ENCODE results near the gene CAPZB. TPM values are rescaled to one million over a fixed set of nuclear protein-coding genes. Genes with fewer than 3 reads are reported as not detected.

Gene CAPZB
- total RNA-seq, 1 experiment from 2014 or later: 491 TPM

- H3K4me3 ChIP-seq (ENCODE audit: low read depth in 2 of 2, low read length in 2 of 2): no peak overlapping the region
- no peaks in the 10 kb centered on the region for H3K9me3 ChIP-seq (ENCODE audit: control insufficient read depth, insufficient read depth, low read depth, low read length)
- ChIA-PET POLR2A (no interaction called here), CTCF (no interaction called here)
- H3K36me3 ChIP-seq (ENCODE audit: control insufficient read depth, insufficient read depth, low read length): peaks cover 3% of the 10 kb centered on the region
- intact Hi-C loops (cut with micrococcal nuclease; ENCODE audit: unreplicated experiment) (no loop called here), in situ Hi-C loops (cut with HindIII; ENCODE audit: low pct_unique_long_range_greater_than_20kb, low sequenced_read_pairs) (no loop called here)
- no peaks in the 10 kb centered on the region for H3K27me3 ChIP-seq (ENCODE audit: control insufficient read depth, insufficient read depth, low read length)
- H3K27ac ChIP-seq (ENCODE audit: low read length): no peak overlapping the region
- TF ChIP-seq CTCF (IDR thresholded peaks at IDR 0.05) (no peak), TCF7L2 (IDR thresholded peaks at IDR 0.05; ENCODE audit: low read depth, low read length) (no peak), SIN3A (IDR thresholded peaks at IDR 0.05; ENCODE audit: borderline replicate concordance, insufficient read depth, low read depth, low read length) (no peak), POLR2AphosphoS5 (IDR thresholded peaks at IDR 0.05; ENCODE audit: low read depth, low read length) (no peak)
- TF ChIP-seq, protein P1, sequence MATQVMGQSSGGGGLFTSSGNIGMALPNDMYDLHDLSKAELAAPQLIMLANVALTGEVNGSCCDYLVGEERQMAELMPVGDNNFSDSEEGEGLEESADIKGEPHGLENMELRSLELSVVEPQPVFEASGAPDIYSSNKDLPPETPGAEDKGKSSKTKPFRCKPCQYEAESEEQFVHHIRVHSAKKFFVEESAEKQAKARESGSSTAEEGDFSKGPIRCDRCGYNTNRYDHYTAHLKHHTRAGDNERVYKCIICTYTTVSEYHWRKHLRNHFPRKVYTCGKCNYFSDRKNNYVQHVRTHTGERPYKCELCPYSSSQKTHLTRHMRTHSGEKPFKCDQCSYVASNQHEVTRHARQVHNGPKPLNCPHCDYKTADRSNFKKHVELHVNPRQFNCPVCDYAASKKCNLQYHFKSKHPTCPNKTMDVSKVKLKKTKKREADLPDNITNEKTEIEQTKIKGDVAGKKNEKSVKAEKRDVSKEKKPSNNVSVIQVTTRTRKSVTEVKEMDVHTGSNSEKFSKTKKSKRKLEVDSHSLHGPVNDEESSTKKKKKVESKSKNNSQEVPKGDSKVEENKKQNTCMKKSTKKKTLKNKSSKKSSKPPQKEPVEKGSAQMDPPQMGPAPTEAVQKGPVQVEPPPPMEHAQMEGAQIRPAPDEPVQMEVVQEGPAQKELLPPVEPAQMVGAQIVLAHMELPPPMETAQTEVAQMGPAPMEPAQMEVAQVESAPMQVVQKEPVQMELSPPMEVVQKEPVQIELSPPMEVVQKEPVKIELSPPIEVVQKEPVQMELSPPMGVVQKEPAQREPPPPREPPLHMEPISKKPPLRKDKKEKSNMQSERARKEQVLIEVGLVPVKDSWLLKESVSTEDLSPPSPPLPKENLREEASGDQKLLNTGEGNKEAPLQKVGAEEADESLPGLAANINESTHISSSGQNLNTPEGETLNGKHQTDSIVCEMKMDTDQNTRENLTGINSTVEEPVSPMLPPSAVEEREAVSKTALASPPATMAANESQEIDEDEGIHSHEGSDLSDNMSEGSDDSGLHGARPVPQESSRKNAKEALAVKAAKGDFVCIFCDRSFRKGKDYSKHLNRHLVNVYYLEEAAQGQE (IDR thresholded peaks at IDR 0.05; ENCODE audit: insufficient read depth in 1 of 2, low read depth in 2 of 2, low read length in 1 of 2): no peak
- BruUV-seq (replicated peaks): no TSS peak
- ATAC-seq: no peak
- H3K4me1 ChIP-seq (ENCODE audit: control insufficient read depth, insufficient read depth, low read length): peaks cover 10% of the 10 kb centered on the region
- DNase-seq (ENCODE audit: low read depth, low spot score): no peak
Observed at GRCh38 chr1:19371226-19372135, 113.9 kb downstream of the CAPZB start.

DNA sequence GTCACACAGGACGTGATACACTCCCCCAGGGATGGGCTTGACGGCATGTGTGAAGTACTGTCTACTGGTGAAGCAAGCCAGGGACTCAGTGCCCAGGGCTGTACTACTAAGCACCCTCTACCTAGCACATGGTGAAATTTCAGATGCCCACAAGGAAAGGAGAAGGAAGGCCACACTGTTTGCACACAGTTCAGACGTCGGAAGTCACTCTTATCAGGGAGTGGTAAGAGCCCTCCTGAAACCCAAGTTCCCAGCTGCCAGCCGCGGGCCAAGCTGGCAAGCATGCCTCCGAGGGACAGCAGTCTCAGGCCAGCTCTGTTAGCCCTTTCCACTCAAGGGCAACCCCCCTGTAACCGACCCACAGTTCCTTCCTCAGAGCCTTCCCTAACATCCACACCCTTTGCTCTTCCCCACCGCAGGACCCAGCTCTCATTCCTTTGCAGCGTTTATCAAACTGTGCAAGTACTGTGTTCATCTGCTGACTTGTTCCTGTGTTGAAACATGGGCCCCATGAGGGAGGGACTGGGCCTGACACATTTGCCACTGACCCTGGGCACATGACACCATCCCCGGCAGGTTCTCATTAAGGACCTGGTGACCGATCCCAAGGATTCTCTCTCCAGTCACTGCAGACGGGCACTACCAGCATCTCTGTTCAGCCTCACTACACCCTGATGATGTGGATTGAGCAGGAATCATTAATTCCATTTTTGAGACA, 114.7 kb downstream of the CAPZB start:
- intact Hi-C loops (cut with micrococcal nuclease; ENCODE audit: unreplicated experiment) (no loop called here), in situ Hi-C loops (cut with HindIII; ENCODE audit: low pct_unique_long_range_greater_than_20kb, low sequenced_read_pairs) (no loop called here)
- no peaks in the 10 kb centered on the region for H3K27me3 ChIP-seq (ENCODE audit: control insufficient read depth, insufficient read depth, low read length)
- POLR2A ChIA-PET: interaction anchor here (0.6 kb wide), 1 partner anchor 112 kb away, joined by 3 read pairs; no protein-coding TSS in a partner anchor
- H3K4me3 ChIP-seq (ENCODE audit: low read depth in 2 of 2, low read length in 2 of 2): no peak overlapping the region
- TF ChIP-seq POLR2AphosphoS5 (IDR thresholded peaks at IDR 0.05; ENCODE audit: low read depth, low read length): no peak; the same call in 1 of the 2 replicates
- TF ChIP-seq CTCF (IDR thresholded peaks at IDR 0.05): no peak
- no peak for TF ChIP-seq SIN3A (IDR thresholded peaks at IDR 0.05; ENCODE audit: borderline replicate concordance, insufficient read depth, low read depth, low read length)
- TF ChIP-seq TCF7L2 (IDR thresholded peaks at IDR 0.05; ENCODE audit: low read depth, low read length): no peak
- TF ChIP-seq, protein P1 (IDR thresholded peaks at IDR 0.05; ENCODE audit: insufficient read depth in 1 of 2, low read depth in 2 of 2, low read length in 1 of 2): no peak
- CTCF ChIA-PET: no interaction called here
- DNase-seq (ENCODE audit: low read depth, low spot score) (no peak), ATAC-seq (no peak; the same call in 1 of the 2 replicates)
- BruUV-seq (replicated peaks): no TSS peak
- peaks cover 10% of the 10 kb centered on the region for H3K4me1 ChIP-seq (ENCODE audit: control insufficient read depth, insufficient read depth, low read length)
- H3K9me3 ChIP-seq (ENCODE audit: control insufficient read depth, insufficient read depth, low read depth, low read length): no peaks in the 10 kb centered on the region
- H3K36me3 ChIP-seq (ENCODE audit: control insufficient read depth, insufficient read depth, low read length): peaks cover 2% of the 10 kb centered on the region; the same call in 1 of the 2 replicates
- no peak overlapping the region for H3K27ac ChIP-seq (ENCODE audit: low read length)
